Stomach (tissue), 4 donors: ENCODE data around the gene GPR25.

Experiments
- EP300 ChIP-seq: sonication (generic); formaldehyde crosslinking; IDR thresholded peaks from one replicate; pipeline ENCODE4 v1.6.1; 2017; ENCODE audit warnings: antibody characterized with exemption
- POLR2A ChIP-seq, 4 donors: fragments of 450-650 bp; IDR thresholded peaks; one replicate each; pipeline ENCODE4 v1.6.1; 2016; ENCODE audit warnings: antibody characterized with exemption in 4 of 4, control low read depth in 2 of 4, mild to moderate bottlenecking in 1 of 4, moderate library complexity in 1 of 4
- POLR2AphosphoS5 ChIP-seq, 3 donors: sonication (generic); formaldehyde crosslinking; IDR thresholded peaks; one replicate each; pipeline ENCODE4 v1.6.1; 2016; ENCODE audit warnings: antibody characterized with exemption in 3 of 3
- TF ChIP-seq, protein P1 (sequence below), 7 experiments: fragments of 450-650 bp in 4 of 7; fragments of 200-600 bp in 3 of 7; sonication (generic) in 3 of 7; IDR thresholded peaks; one replicate each; pipeline ENCODE4 v1.5.1; 2016 to 2019; ENCODE audit warnings: antibody characterized with exemption in 7 of 7, control low read depth in 2 of 7, mild to moderate bottlenecking in 1 of 7

DNA sequence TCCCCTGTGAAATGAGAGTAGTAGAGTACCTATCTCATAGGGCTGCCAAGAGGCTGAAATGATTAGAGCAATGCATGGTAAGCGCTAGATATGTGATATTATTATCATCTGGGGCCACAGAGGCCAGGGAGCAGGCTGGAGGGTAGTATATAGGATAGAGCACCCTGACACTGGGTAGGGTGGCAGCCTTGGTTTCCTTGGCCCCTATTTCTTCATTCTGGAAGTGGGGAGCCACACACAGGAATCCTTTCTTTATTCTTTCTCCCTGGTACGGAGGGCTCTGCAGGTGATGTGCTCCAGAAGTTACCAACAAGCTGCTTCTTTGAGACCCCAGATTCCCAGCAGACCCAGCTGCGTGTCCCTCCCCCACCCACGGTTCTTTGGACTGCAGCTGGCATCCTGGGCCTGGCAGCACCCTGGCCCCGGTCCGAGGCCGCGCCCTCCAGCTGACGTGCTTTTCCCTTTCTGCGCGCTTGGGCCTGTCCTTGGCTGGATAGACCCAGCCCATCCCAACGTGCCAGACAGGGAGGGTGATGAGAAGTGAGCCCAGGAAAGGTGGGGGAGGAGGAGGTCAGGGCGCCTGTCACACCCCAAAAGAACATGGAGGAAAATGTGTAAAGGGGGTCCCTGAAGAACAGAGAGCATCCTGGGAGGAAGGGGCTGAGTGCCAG, 40.1 kb downstream of the GPR25 start:
- TF ChIP-seq POLR2A (IDR thresholded peaks at IDR 0.05): no peak
- no peak for TF ChIP-seq EP300
- no peak for TF ChIP-seq POLR2AphosphoS5 (IDR thresholded peaks at IDR 0.05)
- TF ChIP-seq, protein P1, sequence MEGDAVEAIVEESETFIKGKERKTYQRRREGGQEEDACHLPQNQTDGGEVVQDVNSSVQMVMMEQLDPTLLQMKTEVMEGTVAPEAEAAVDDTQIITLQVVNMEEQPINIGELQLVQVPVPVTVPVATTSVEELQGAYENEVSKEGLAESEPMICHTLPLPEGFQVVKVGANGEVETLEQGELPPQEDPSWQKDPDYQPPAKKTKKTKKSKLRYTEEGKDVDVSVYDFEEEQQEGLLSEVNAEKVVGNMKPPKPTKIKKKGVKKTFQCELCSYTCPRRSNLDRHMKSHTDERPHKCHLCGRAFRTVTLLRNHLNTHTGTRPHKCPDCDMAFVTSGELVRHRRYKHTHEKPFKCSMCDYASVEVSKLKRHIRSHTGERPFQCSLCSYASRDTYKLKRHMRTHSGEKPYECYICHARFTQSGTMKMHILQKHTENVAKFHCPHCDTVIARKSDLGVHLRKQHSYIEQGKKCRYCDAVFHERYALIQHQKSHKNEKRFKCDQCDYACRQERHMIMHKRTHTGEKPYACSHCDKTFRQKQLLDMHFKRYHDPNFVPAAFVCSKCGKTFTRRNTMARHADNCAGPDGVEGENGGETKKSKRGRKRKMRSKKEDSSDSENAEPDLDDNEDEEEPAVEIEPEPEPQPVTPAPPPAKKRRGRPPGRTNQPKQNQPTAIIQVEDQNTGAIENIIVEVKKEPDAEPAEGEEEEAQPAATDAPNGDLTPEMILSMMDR (IDR thresholded peaks at IDR 0.05): no peak
